ENCODE results near the gene ADAMTSL4. TPM values are rescaled to one million over a fixed set of nuclear protein-coding genes. Genes with fewer than 3 reads are reported as not detected.

ADAMTSL4 gene
- total and polyA plus RNA-seq, 9 of the 15 experiments (the other 6 are each of a cell fraction or from before 2014, with no cell fraction given) = 12.7 to 212 (median 35.6) TPM

GRCh38 chr1:150561254-150561973 lies 12.2 kb downstream of the ADAMTSL4 start (continued):
- TF ChIP-seq, protein P1, sequence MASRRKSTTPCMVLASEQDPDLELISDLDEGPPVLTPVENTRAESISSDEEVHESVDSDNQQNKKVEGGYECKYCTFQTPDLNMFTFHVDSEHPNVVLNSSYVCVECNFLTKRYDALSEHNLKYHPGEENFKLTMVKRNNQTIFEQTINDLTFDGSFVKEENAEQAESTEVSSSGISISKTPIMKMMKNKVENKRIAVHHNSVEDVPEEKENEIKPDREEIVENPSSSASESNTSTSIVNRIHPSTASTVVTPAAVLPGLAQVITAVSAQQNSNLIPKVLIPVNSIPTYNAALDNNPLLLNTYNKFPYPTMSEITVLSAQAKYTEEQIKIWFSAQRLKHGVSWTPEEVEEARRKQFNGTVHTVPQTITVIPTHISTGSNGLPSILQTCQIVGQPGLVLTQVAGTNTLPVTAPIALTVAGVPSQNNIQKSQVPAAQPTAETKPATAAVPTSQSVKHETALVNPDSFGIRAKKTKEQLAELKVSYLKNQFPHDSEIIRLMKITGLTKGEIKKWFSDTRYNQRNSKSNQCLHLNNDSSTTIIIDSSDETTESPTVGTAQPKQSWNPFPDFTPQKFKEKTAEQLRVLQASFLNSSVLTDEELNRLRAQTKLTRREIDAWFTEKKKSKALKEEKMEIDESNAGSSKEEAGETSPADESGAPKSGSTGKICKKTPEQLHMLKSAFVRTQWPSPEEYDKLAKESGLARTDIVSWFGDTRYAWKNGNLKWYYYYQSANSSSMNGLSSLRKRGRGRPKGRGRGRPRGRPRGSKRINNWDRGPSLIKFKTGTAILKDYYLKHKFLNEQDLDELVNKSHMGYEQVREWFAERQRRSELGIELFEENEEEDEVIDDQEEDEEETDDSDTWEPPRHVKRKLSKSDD (conservative IDR thresholded peaks at IDR 0.05; ENCODE audit: low read length) = no peak
- TF ChIP-seq, protein P2, sequence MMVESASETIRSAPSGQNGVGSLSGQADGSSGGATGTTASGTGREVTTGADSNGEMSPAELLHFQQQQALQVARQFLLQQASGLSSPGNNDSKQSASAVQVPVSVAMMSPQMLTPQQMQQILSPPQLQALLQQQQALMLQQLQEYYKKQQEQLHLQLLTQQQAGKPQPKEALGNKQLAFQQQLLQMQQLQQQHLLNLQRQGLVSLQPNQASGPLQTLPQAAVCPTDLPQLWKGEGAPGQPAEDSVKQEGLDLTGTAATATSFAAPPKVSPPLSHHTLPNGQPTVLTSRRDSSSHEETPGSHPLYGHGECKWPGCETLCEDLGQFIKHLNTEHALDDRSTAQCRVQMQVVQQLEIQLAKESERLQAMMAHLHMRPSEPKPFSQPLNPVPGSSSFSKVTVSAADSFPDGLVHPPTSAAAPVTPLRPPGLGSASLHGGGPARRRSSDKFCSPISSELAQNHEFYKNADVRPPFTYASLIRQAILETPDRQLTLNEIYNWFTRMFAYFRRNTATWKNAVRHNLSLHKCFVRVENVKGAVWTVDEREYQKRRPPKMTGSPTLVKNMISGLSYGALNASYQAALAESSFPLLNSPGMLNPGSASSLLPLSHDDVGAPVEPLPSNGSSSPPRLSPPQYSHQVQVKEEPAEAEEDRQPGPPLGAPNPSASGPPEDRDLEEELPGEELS (CRISPR knock-in tag; IDR thresholded peaks at IDR 0.05; ENCODE audit: borderline replicate concordance) = peak; percentile 85; the same call in 1 of the 2 replicates
- TF ChIP-seq TAF15 (IDR thresholded peaks at IDR 0.05; ENCODE audit: low read depth, low read length) (no peak), ZNF584 (CRISPR knock-in tag; IDR thresholded peaks at IDR 0.05; ENCODE audit: low read depth) (no peak), WHSC1 (IDR thresholded peaks at IDR 0.05; ENCODE audit: low read length) (no peak), MCM5 (IDR thresholded peaks at IDR 0.05; ENCODE audit: low read depth) (no peak), GTF2F1 (IDR thresholded peaks at IDR 0.05; ENCODE audit: low read depth, low read length) (no peak), TCF3 (CRISPR knock-in tag; IDR thresholded peaks at IDR 0.05) (no peak), RAD21 (CRISPR knock-in tag; conservative IDR thresholded peaks at IDR 0.05 in 1 of 2, IDR thresholded peaks at IDR 0.05 in 1 of 2) (peak; percentile 4 to 10; a peak in 2 of 4 replicates), DMBX1 (CRISPR knock-in tag; IDR thresholded peaks at IDR 0.05; ENCODE audit: borderline replicate concordance) (no peak), ZC3H8 (IDR thresholded peaks at IDR 0.05) (no peak), ZNF75A (CRISPR knock-in tag; IDR thresholded peaks at IDR 0.05) (no peak), RBM14 (IDR thresholded peaks at IDR 0.05; ENCODE audit: borderline replicate concordance, insufficient read depth, low read depth, low read length) (no peak), U2AF2 (optimal IDR thresholded peaks at IDR 0.05; ENCODE audit: low read depth, low read length) (no peak)
- TF ChIP-seq, protein P3, sequence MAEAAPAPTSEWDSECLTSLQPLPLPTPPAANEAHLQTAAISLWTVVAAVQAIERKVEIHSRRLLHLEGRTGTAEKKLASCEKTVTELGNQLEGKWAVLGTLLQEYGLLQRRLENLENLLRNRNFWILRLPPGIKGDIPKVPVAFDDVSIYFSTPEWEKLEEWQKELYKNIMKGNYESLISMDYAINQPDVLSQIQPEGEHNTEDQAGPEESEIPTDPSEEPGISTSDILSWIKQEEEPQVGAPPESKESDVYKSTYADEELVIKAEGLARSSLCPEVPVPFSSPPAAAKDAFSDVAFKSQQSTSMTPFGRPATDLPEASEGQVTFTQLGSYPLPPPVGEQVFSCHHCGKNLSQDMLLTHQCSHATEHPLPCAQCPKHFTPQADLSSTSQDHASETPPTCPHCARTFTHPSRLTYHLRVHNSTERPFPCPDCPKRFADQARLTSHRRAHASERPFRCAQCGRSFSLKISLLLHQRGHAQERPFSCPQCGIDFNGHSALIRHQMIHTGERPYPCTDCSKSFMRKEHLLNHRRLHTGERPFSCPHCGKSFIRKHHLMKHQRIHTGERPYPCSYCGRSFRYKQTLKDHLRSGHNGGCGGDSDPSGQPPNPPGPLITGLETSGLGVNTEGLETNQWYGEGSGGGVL (CRISPR knock-in tag; IDR thresholded peaks at IDR 0.05) = no peak
- TF ChIP-seq, protein P4, sequence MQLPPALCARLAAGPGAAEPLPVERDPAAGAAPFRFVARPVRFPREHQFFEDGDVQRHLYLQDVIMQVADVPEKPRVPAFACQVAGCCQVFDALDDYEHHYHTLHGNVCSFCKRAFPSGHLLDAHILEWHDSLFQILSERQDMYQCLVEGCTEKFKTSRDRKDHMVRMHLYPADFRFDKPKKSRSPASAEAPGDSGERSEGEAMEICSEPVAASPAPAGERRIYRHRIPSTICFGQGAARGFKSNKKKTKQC (CRISPR knock-in tag; IDR thresholded peaks at IDR 0.05) = no peak
- TF ChIP-seq, protein P5, sequence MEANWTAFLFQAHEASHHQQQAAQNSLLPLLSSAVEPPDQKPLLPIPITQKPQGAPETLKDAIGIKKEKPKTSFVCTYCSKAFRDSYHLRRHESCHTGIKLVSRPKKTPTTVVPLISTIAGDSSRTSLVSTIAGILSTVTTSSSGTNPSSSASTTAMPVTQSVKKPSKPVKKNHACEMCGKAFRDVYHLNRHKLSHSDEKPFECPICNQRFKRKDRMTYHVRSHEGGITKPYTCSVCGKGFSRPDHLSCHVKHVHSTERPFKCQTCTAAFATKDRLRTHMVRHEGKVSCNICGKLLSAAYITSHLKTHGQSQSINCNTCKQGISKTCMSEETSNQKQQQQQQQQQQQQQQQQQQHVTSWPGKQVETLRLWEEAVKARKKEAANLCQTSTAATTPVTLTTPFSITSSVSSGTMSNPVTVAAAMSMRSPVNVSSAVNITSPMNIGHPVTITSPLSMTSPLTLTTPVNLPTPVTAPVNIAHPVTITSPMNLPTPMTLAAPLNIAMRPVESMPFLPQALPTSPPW (CRISPR knock-in tag; IDR thresholded peaks at IDR 0.05) = no peak

Data from K562 (cell line).